ENCODE measurements around the gene CNTN4. TPM values are rescaled to one million over a fixed set of nuclear protein-coding genes. Genes with fewer than 3 reads are reported as not detected.

CNTN4 gene
- polyA plus RNA-seq, 1 donor (not counting 4 experiments of a cell fraction or from before 2014, with no cell fraction given): not detected

- TF ChIP-seq CTCF (optimal IDR thresholded peaks at IDR 0.05 in 1 of 3, IDR thresholded peaks at IDR 0.05 in 1 of 3, conservative IDR thresholded peaks at IDR 0.05 in 1 of 3; ENCODE audit: extremely low read depth in 1 of 3, insufficient read depth in 2 of 3, low read length in 3 of 3): no peak
- TF ChIP-seq EZH2 (IDR thresholded peaks at IDR 0.05; ENCODE audit: low read length): no peak
- FAIRE-seq: no peak
- Histone ChIP-seq H3K9me3 (ENCODE audit: control insufficient read depth, low read depth, low read length) (no peaks in the 10 kb centered on the region), H3K36me3 (ENCODE audit: control insufficient read depth in 2 of 2, extremely low read depth in 1 of 2, insufficient read depth in 2 of 2, low read length in 2 of 2) (no peaks in the 10 kb centered on the region), H3K9ac (ENCODE audit: control insufficient read depth, extremely low read depth, insufficient read depth, low read length) (no peak overlapping the region), H3K9me1 (ENCODE audit: control insufficient read depth, extremely low read depth, insufficient read depth, low read length) (no peaks in the 10 kb centered on the region), H3K4me1 (ENCODE audit: control insufficient read depth, extremely low read depth, insufficient read depth, low read length) (no peaks in the 10 kb centered on the region), H3K27me3 (ENCODE audit: control insufficient read depth, extremely low read depth, insufficient read depth, low read length) (no peaks in the 10 kb centered on the region), H3K79me2 (ENCODE audit: control insufficient read depth, insufficient read depth, low read length) (no peaks in the 10 kb centered on the region), H2AFZ (ENCODE audit: control insufficient read depth, low read length) (no peak overlapping the region), H3K4me2 (ENCODE audit: control insufficient read depth, extremely low read depth, insufficient read depth, low read depth, low read length) (no peak overlapping the region), H3K27ac (ENCODE audit: control insufficient read depth, insufficient read depth, low read length) (no peak overlapping the region), H3K4me3 (ENCODE audit: control insufficient read depth in 2 of 3, extremely low read depth in 1 of 3, insufficient read depth in 2 of 3, low read depth in 1 of 3, low read length in 3 of 3) (no peak overlapping the region), H4K20me1 (ENCODE audit: control insufficient read depth, extremely low read depth, insufficient read depth, low read length) (no peaks in the 10 kb centered on the region)
- dilution Hi-C loops (cut with MboI; ENCODE audit: extremely low pct_ligation_motif_present, low sequenced_read_pairs): no loop called here
- DNase-seq (ENCODE audit: low read depth, low spot score): no peak
Observed at GRCh38 chr3:3080309-3080708, 981.6 kb downstream of the CNTN4 start.

- Histone ChIP-seq H4K20me1 (ENCODE audit: control insufficient read depth, extremely low read depth, insufficient read depth, low read length) (no peaks in the 10 kb centered on the region), H3K9ac (ENCODE audit: control insufficient read depth, extremely low read depth, insufficient read depth, low read length) (no peak overlapping the region), H3K9me3 (ENCODE audit: control insufficient read depth, low read depth, low read length) (no peaks in the 10 kb centered on the region), H3K27me3 (ENCODE audit: control insufficient read depth, extremely low read depth, insufficient read depth, low read length) (no peaks in the 10 kb centered on the region), H2AFZ (ENCODE audit: control insufficient read depth, low read length) (no peak overlapping the region), H3K4me2 (ENCODE audit: control insufficient read depth, extremely low read depth, insufficient read depth, low read depth, low read length) (no peak overlapping the region), H3K79me2 (ENCODE audit: control insufficient read depth, insufficient read depth, low read length) (no peaks in the 10 kb centered on the region), H3K4me3 (ENCODE audit: control insufficient read depth in 2 of 3, extremely low read depth in 1 of 3, insufficient read depth in 2 of 3, low read depth in 1 of 3, low read length in 3 of 3) (no peak overlapping the region), H3K9me1 (ENCODE audit: control insufficient read depth, extremely low read depth, insufficient read depth, low read length) (no peaks in the 10 kb centered on the region), H3K4me1 (ENCODE audit: control insufficient read depth, extremely low read depth, insufficient read depth, low read length) (no peaks in the 10 kb centered on the region), H3K27ac (ENCODE audit: control insufficient read depth, insufficient read depth, low read length) (no peak overlapping the region), H3K36me3 (ENCODE audit: control insufficient read depth in 2 of 2, extremely low read depth in 1 of 2, insufficient read depth in 2 of 2, low read length in 2 of 2) (no peaks in the 10 kb centered on the region)
- dilution Hi-C loops (cut with MboI; ENCODE audit: extremely low pct_ligation_motif_present, low sequenced_read_pairs): no loop called here
- DNase-seq (ENCODE audit: low read depth, low spot score): no peak
- TF ChIP-seq EZH2 (IDR thresholded peaks at IDR 0.05; ENCODE audit: low read length): no peak
- no peak for TF ChIP-seq CTCF (optimal IDR thresholded peaks at IDR 0.05 in 1 of 3, IDR thresholded peaks at IDR 0.05 in 1 of 3, conservative IDR thresholded peaks at IDR 0.05 in 1 of 3; ENCODE audit: extremely low read depth in 1 of 3, insufficient read depth in 2 of 3, low read length in 3 of 3)
- FAIRE-seq: no peak
Observed at GRCh38 chr3:3081381-3082233, 982.9 kb downstream of the CNTN4 start.

Data from keratinocyte (primary cell).